NCI-H345 treated with DMSO at 0.1 percent for 48 hours (cell line): ENCODE measurements around the gene SRP19.
"Not testable (repeated sequence)": the region's sequence is repeated elsewhere in the genome, so short reads cannot be mapped to it uniquely, and the experiment has no call there.

Source experiments
- DNase-seq: peaks from one replicate; lab custom pipeline; 2025; ENCODE audit not compliant: unreplicated experiment; lab: John Stamatoyannopoulos, UW

The SRP19 gene

DNA sequence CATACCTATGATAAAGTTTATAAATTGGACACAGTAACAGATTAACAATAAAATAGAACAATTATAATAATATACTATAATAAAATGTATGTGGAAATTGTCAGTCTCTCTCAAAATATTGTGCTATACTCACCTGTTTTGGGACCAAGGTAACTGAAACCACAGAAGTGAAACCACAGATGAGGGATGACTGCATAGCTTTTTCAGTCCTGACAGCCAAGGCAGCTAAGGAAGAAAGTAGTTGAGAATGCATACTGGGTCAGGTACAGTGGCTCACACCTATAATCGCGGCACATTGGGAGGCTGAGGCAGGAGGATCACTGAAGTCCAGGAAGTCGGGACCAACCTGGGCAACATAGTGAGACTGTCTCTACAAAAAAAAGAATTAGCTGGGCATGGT lies 8.9 kb downstream of the SRP19 start:
- no peak for DNase-seq

- no peak for DNase-seq
These were observed 9.9 kb downstream of the SRP19 start for GRCh38 chr5:112870966-112871365.

GRCh38 chr5:112876362-112876761 lies 15.3 kb downstream of the SRP19 start:
- no peak for DNase-seq

DNA sequence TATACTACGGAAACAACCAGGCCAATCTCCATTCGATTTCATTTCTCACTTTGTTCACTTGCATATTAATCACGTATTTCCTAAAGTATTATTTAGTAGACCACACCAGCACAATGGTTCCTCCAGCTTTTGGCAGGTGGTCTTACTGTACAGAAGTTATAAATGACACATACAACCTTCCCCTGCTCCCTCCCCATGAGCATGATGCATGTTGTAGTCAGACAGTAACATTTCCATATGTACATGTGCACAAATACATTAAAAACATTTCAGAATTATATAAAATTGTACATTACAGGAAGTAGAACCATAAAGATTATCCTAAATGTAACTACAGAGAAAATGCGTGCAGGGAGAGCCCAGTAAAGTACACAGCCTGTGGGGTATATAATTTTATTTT lies 17.0 kb downstream of the SRP19 start:
- DNase-seq = no peak

DNA sequence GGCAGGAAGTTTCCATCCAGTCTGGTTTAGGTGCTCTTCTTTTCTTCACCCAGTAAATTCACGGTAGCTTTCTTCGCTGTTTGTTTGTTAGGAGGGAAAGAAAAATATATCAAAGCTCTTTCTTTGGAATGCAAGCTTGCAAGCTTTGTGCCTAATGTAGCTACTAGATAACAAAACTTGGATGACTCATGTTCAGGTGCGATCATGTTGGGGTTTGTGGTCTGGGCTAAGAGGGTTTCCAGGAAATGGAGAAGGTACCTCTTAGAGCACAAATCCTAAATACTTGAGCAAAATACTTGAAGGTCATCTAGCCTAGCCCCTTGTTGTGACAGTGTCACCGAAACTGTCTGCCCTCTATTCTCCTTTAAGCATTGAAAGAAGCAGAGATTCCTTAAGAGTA lies 17.7 kb downstream of the SRP19 start:
- no peak for DNase-seq

- DNase-seq = no peak
These were observed 19.3 kb downstream of the SRP19 start for GRCh38 chr5:112880219-112880964.

DNA sequence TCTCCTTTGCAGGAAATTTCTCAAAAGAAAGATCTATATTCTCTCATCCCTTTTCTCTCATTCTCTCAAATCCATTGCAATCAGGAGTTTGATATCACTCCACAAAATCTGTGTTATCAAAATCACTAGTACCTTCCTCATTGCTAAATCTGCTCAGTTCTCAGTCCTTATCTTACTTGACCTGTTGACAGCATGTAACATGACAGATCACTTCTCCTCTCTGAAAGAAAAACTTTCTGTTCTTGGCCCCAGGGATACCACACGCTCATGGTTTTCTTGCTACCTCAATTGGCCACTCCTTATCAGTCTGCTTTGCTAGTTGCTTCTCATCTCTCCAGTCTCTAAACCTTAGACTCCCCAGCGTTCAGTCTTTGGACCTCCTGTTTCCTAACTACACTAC lies 22.1 kb downstream of the SRP19 start:
- no peak for DNase-seq

DNA sequence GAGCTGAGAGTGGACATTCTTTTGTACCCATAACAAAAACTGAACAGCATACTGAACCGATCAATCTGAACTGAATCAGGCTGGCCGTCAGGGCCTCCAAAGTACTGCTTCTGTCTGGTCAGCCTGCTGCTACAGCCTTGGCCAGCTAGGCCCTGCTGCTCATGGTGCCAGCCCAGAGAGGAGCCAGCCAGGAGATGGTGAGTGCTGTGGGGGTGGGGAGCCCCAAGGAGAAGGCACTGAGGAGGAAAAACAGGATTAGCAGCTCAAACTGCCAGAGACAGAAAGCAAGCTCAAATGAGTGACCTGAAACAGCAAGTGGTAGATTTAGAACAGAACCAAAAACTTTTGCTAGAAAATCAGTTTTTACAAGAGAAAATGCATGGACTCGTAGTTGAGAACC lies 23.9 kb downstream of the SRP19 start:
- DNase-seq = no peak

DNA sequence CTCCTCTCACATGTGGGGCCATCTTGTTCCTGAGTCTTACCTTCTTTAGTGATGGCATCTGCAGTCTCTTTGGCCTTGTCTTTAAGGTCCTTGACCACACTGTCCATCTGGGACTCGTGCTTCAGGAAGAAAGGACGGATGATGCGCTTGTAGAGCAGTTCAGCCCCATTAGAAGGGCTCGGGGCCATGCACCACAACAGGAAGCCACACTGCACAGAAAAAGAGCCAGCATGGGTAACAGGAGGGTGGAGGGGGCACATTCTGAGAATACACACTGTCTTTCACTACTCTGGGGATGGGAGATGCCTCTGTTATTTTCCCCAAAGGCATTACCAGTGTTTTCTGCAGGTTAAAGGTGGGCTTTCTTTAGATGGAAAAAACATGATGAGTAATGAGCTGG lies 25.9 kb downstream of the SRP19 start:
- no peak for DNase-seq

DNA sequence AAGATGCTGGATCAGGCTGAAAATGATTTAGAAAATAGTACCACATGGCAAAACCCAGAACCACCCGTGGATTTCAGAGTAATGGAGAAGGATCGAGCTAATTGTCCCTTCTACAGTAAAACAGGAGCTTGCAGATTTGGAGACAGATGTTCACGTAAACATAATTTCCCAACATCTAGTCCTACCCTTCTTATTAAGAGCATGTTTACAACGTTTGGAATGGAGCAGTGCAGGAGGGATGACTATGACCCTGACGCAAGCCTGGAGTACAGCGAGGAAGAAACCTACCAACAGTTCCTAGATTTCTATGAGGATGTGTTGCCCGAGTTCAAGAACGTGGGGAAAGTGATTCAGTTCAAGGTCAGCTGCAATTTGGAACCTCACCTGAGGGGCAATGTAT lies 31.0 kb downstream of the SRP19 start:
- DNase-seq = not testable (repeated sequence)

- no peak for DNase-seq
These were observed 31.7 kb downstream of the SRP19 start for GRCh38 chr5:112892776-112893175.

DNA sequence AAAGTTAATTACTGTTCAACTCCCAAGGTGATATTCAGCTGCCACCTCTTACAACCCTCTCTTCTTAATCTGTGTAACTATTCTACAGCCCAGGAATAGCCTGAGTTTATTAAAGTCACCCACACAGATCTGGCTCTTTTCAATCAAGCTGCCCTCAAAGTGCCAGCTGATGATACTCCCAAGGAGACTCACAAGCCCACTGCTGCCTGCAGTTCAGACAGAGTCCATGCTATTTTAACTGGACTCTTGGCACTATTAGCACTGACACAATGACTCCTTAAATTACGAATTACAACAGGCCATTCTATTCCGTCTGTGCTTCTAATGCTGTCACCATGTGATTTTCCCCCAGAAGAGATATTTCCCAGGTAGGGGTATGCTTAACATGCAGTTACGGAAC lies 34.6 kb downstream of the SRP19 start:
- no peak for DNase-seq

- DNase-seq = no peak
These were observed 41.5 kb downstream of the SRP19 start for GRCh38 chr5:112902561-112902960.

DNA sequence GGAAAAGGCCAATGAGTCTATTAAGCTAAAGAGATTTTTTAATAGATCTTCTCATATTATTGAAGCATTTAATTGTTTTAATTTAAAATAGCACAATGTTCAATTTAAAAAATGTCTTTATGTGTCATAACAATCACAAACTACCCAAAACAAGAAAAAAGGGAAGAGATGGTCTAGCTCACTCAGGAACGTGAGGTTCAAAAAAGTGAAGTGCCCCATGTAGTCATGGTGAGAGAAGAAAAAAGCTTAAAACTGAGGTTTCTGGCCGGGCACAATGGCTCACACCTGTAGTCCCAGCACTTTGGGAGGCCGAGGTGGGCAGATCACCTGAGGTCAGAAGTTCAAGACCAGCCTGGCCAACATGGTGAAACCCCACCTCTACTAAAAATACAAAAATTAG lies 43.9 kb downstream of the SRP19 start:
- not testable (repeated sequence) for DNase-seq

DNA sequence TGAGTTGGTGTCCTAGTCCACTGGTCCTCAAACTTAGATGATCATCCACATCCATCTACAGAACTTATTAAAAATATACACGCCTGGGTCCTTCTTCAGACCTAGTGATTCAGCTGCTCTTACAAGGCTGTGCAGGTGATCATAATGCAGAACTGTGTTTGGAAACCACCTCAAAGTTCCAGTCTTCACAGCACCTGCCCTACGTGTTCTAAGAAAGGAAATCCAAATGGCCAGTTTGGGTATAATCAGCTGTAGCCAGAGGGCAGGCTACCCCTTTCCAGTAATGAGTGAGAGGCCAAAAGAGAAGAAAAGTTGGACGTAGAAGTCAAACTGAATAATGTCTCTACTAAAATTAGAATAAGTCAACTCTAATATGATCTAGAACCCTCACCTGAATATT lies 45.5 kb downstream of the SRP19 start:
- DNase-seq = no peak

- DNase-seq = no peak
These were observed 46.1 kb downstream of the SRP19 start for GRCh38 chr5:112907166-112907631.

DNA sequence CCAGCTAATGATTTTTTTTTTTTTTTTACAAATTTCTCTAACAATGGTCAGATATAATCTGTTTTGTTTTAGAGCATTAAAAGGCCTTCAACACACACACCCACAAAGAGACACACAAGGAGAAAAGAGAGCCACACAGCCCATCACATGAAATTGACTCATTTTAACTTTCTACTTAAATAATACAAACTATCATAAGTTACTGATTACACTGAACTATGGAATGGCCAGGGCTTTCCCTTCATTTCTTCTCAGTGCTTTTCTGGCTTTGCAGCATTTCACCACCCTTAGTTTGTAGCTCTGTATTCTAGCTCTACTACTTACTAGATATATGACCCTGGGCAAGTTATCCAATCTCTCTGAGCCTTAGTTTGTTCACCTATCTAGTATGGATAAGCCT lies 47.8 kb downstream of the SRP19 start:
- no peak for DNase-seq

DNA sequence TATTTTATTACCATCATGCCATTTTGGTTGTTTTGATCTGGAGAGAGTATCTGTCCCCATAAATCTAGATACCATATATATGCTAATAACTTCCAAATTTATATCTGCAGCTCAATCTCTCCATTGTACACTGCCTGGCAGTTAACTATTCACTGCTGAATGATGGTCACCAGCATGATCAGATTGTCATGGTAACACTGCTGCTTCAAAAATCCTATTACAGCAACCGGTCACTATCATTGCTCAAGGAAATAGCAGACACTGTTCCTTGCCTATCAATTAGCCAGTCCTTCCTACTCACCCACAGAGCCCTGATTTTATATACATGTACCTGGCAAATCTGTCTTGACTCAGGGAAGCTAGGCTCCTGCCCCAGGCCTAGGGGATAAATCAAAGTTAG lies 49.4 kb downstream of the SRP19 start:
- DNase-seq = no peak

DNA sequence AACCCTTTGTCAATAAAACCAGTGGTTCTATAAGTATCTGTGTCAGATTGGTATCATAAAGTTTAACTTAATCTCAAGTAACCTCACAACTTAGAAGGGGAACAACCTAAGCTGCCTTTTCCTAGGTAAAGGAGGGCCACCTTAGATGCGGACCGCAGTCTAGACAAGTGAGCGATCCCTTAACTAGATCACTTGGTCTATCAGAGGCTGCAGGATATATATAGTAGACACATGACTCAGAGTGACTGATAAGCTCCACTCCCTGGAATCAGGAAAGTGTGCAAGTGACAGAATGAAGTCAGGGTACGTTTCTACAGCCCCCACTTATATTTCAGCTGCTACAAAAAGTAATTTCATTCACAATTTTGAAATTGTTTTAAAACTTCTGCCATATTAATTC lies 53.5 kb downstream of the SRP19 start:
- no peak for DNase-seq

DNA sequence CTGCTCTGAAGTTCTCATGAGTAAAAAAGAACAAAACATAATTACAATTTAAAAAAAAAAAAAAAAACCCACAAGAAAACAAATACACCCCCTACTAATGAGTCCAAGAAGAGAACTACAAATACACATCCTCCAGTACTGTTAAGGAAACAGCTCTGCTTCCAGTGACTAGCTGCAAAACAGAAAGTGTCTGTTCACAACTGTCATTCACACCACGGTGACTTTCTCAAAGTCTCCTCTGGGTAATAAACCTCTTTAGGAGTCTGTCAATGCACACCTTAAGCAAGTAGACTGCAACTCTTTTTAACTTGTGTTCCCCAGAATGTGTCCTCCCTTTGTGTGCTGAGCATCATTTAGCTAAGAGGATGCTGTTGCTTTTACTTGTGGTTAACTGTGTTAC lies 54.7 kb downstream of the SRP19 start:
- no peak for DNase-seq

DNA sequence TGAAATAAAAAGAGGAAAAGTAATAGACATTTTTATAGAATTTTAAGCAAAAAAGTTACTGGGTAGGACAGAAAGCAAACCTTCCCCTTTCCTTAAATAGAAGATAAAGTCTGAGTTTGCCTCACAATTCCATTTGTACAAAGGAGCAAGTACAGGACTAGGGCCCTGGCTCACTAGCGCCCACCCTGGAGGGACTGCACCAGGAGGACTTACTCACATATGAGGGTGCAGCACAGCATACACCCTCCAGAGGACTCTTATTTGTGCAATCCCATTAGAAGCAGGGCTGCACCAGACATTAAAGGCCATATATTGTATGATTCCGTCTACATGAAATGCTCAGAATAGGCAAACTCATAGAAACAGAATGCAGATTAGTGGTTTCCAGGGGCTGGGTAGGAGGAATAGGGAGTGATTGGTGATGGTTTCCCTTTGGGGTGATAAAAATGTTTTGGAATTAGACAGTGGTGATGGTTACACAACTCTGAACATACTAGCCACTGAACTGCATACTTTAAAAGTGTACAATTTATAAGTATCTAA lies 56.4 kb downstream of the SRP19 start:
- no peak for DNase-seq

- no peak for DNase-seq
These were observed 57.0 kb downstream of the SRP19 start for GRCh38 chr5:112918136-112918535.

GRCh38 chr5:112918679-112919078 lies 57.6 kb downstream of the SRP19 start:
- no peak for DNase-seq
